Epithelial cell of esophagus (primary cell): ENCODE measurements around the gene AGTRAP.

Source experiments
- DNase-seq: peaks from one replicate; pipeline ENCODE4 v3.0.0; 2010; ENCODE audit warnings: low read depth
- H3K4me3 ChIP-seq: 2 replicates; pipeline ENCODE4 v1.5.1; 2011; ENCODE audit warnings: mild to moderate bottlenecking, low read length, control low read depth
- TF ChIP-seq, protein P1 (sequence below): IDR thresholded peaks from 2 replicates; pipeline ENCODE4 v1.5.1; 2011; ENCODE audit warnings: low read depth, mild to moderate bottlenecking, low read length, control low read depth, inconsistent platforms; ENCODE audit not compliant: insufficient read depth; ENCODE audit errors: missing control alignments

Gene AGTRAP, protein sequence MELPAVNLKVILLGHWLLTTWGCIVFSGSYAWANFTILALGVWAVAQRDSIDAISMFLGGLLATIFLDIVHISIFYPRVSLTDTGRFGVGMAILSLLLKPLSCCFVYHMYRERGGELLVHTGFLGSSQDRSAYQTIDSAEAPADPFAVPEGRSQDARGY

DNA sequence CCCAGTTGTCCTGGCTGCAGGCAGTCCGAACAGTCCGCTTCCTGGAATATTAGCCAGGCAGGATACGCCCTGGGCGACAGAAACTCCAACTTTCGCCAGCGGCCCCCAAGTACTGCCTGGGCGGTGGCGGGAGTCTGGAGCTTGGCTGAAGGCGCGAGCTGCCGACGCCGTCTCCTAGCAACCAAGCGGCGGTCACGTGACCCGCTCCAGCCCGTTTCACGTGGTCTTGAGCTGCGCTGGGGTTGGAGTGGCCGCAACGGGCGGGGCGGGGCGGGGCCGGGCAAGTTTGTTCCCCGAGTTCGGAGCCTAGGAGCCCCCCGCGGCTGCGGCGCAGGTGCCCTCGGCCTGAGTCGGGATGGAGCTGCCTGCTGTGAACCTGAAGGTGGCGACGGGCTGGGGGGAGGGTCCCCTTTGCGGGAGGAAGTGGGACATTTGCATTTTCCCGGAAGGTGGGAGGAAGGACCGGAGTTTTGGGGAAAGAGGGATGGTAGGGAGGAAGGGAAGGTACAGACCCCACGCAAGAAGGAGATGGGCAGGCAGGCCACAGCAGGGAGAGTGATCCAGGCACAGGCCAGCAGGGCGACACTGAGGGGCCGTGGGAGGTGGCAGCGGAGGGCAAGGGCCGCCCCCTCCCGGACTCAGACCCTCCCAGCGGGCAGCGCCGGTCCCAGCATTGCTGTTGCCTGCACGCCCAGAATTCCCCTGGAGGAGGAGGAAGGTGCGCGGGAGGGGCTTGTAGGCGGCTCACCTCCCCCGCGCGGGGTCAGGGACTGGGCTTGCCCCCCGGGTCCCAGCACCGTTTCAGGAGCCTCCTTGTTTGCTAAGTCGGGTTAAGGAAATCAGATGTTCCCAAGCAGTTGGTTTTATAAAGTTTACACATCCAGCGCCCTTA is at the start of gene AGTRAP:
TSS of gene AGTRAP (plus strand) at position 283 of the 892 bp plus-strand sequence. CDS start at position 356, 73 bp downstream.
- TF ChIP-seq, protein P1, sequence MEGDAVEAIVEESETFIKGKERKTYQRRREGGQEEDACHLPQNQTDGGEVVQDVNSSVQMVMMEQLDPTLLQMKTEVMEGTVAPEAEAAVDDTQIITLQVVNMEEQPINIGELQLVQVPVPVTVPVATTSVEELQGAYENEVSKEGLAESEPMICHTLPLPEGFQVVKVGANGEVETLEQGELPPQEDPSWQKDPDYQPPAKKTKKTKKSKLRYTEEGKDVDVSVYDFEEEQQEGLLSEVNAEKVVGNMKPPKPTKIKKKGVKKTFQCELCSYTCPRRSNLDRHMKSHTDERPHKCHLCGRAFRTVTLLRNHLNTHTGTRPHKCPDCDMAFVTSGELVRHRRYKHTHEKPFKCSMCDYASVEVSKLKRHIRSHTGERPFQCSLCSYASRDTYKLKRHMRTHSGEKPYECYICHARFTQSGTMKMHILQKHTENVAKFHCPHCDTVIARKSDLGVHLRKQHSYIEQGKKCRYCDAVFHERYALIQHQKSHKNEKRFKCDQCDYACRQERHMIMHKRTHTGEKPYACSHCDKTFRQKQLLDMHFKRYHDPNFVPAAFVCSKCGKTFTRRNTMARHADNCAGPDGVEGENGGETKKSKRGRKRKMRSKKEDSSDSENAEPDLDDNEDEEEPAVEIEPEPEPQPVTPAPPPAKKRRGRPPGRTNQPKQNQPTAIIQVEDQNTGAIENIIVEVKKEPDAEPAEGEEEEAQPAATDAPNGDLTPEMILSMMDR, result no peak
- peak; percentile 92 for DNase-seq
- peak within 1 kb of the TSS; percentile 96 for H3K4me3 ChIP-seq

DNA sequence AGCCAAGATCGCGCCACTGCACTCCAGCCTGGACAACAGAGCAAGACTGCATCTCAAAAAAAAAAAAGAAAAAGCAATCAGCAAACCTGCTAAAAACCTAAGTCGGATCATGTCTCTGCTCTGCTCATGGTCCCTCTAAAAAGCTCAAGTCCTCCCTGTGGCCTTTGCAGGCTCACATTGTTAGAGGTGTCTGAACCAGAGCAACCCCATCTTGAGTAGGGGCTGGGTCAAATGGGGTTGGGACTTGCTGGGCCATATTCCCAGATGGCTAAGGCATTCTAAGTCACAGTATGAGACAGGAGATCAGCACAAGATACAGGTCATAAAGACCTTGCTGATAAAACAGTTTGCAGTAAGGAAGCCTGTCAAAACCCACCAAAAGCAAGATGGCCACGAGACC is 47.4 kb upstream of the AGTRAP start:
- no peak overlapping the region for H3K4me3 ChIP-seq
- no peak for DNase-seq
- TF ChIP-seq, protein P1, result no peak

DNA sequence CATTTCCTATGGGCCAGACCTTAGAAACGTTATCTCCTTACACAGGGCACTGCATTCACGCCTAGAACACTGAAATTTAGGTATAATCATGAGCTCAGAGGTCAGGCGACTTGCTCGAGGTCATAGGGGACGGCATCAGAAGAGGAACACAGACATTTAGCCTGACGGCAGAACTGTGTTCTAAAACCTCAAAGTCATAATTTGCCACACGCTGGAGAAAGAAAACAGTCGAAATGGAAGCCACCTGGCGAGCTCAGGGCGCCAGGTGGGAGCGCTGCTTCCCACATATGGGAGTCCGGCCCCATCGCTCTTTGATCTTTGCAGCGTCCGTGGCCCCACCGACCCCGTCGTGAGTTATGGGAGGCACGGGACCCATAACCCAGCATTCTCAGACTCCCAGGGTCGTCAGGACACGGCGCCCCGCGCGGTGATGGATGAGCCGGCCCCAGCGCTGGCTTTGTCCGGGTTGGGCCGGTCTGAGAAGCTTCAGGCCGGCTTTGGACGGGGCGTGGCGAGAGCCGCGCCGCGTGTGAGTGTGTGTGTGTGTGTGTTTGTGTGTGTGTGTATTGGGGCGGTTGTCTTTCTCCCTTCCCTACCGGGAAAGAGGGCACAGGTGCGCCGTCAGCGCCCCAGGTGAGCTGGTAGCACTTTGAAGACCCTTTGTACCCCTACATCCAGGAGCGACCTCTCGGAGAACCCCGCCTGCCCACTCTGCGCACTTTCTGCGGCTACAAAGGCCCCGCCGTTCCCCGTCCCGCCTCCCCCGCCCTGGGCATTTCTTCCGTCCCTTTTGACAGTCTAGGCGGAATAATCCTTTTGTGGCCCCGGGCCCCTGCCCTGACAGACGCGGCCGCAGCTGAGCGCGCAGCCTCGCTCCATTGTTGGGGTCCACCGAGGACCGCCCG is 45.3 kb upstream of the AGTRAP start:
- H3K4me3 ChIP-seq, result peak overlapping the region; percentile 21

DNA sequence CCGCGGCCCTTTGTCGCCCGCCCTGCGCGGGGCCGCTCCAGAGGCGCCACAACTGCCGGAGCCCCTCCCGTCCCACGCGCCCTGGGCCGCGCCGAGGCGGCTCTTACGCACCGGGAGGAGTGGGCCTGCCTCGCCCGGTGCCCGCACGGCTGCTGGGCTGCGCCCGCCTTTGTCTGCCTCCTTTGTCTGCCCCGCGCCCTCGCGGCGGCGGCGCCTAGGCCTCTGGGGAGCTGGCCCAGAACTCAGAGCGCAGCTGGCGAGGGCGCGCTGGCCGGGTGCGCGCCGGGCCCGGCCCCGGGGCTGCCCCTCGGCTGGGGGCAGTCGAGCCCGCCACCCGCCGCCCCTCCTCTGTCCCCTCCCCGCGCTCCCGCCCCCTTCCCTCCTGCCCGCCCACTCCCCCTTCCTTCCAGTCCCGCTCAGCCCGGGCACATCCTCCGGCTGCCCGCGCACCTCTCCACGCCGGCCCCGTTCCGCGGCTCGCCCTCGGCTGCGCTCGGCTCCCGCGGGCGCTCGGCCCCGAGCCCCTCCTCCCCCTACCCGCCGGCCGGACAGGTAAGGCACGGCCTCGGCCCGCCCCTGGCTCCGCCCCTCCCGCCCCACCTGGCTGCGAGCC is 44.5 kb upstream of the AGTRAP start, which contains the start of gene DRAXIN:
TSS of gene DRAXIN (plus strand) at position 409 of the 613 bp plus-strand sequence. CDS start 14,549 bp downstream, outside the sequence.
- TF ChIP-seq, protein P1, result no peak
- DNase-seq, result no peak
- peak within 1 kb of the TSS; percentile 21 for H3K4me3 ChIP-seq

More for the DNA sequence above, 45.3 kb upstream of the AGTRAP start:
- no peak for DNase-seq
- TF ChIP-seq, protein P1, result no peak

DNA sequence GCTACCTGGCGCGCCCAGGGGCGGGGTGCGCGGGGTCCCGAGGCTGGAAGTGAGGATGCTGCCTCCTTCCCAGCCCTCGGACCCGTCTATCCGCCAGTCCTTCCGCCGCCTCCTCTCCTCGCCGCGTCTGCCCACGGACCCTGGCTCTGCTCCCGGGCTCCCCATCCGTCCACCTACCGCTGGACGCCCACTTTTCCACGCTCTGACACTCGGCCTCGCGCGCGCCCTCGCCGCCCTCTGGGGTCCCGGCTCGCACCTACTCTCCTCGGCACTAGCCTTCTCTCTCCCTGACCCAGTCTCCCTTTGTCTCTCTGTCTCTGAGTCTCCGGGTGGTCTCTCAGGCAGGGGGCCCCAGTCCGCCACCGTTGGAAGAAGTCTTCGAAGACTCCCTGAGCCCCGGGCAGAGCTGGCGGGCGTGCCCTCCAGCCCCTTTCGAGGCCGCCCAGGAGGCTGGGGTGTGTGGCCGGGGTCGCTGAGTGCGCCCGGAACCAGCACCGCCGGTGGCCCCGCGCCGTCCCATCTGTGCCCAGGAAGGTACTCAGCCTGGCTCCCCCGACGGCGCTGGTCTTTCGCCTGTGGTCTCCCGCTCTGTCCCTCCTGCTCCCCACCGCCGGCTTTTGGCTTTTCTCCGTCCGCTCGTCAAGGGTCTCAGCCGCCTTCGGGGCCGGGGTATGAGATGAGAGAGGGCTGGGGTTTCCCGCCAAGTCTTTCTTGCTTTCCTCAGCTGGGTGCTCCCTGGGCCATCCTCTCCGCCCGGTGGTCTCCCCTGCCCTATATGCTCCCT is 43.8 kb upstream of the AGTRAP start:
- TF ChIP-seq, protein P1, result no peak
- DNase-seq, result no peak
- H3K4me3 ChIP-seq, result no peak overlapping the region
